AG10803 (cell line): ENCODE results near the gene SLC28A1.
"Not testable (repeated sequence)": the region's sequence is repeated elsewhere in the genome, so short reads cannot be mapped to it uniquely, and the experiment has no call there.

Source experiments
- DNase-seq: peaks from one replicate; pipeline ENCODE4 v3.0.0; 2010; ENCODE audit warnings: low read depth
- H3K4me3 ChIP-seq: 2 replicates; pipeline ENCODE4 v1.5.1; 2011; ENCODE audit warnings: mild to moderate bottlenecking, low read length, control low read depth
- TF ChIP-seq, protein P1 (sequence below): conservative IDR thresholded peaks from 2 replicates; pipeline ENCODE4 v1.5.1; 2011; ENCODE audit warnings: mild to moderate bottlenecking, low read length, control low read depth, inconsistent platforms

Gene SLC28A1

GRCh38 chr15:84869510-84869909, 15.0 kb upstream of the SLC28A1 start:
- no peak for DNase-seq
- TF ChIP-seq, protein P1, sequence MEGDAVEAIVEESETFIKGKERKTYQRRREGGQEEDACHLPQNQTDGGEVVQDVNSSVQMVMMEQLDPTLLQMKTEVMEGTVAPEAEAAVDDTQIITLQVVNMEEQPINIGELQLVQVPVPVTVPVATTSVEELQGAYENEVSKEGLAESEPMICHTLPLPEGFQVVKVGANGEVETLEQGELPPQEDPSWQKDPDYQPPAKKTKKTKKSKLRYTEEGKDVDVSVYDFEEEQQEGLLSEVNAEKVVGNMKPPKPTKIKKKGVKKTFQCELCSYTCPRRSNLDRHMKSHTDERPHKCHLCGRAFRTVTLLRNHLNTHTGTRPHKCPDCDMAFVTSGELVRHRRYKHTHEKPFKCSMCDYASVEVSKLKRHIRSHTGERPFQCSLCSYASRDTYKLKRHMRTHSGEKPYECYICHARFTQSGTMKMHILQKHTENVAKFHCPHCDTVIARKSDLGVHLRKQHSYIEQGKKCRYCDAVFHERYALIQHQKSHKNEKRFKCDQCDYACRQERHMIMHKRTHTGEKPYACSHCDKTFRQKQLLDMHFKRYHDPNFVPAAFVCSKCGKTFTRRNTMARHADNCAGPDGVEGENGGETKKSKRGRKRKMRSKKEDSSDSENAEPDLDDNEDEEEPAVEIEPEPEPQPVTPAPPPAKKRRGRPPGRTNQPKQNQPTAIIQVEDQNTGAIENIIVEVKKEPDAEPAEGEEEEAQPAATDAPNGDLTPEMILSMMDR: no peak
- no peak overlapping the region for H3K4me3 ChIP-seq

DNA sequence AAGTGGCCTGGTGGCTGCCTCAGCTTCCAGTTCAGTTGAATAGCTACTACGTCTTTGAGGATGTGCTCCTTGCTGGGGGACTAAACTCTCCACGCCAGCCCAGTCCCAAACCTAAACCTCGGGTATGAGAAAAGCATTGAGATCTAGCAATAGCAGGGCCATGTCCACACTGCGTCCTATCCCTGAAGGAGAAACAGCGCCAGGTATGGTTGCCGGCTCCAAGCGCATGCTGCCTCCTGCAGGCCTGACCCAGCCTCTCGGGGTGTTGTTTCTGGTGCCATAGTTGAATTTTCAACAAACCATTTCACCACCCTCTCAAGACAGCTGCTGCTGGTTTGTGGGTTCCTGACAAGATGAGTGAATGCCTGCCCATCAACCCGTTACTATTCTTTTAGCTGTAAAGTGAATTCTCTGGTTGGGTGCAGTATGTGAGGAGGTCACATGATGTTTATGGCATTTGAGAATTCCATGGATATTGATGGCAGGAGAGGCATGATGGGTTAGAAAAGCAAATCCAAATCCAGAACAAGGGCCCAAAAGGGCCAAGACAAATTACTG, 13.0 kb upstream of the SLC28A1 start:
- no peak for DNase-seq
- no peak overlapping the region for H3K4me3 ChIP-seq
- TF ChIP-seq, protein P1: no peak

- TF ChIP-seq, protein P1: no peak
- no peak overlapping the region for H3K4me3 ChIP-seq
- no peak for DNase-seq
These were observed 12.2 kb upstream of the SLC28A1 start for GRCh38 chr15:84872009-84872910.

DNA sequence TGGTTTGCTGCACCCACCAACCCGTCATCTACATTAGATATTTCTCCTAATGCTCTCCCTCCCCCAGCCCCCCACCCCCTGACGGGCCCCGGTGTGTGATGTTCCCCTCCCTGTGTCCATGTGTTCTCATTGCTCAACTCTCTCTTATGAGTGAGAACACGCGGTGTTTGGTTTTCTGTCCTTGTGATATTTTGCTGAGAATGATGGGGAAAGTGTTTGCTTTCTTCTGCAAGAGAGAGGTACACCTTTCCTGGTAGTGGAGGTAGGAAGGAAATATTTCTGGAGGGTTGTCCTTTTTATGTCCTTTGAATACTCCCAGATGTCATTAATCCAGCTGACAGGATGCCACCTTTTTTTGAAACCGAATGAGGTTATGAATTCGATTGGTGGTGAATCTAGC, 10.5 kb upstream of the SLC28A1 start:
- no peak for DNase-seq
- TF ChIP-seq, protein P1: no peak
- no peak overlapping the region for H3K4me3 ChIP-seq

DNA sequence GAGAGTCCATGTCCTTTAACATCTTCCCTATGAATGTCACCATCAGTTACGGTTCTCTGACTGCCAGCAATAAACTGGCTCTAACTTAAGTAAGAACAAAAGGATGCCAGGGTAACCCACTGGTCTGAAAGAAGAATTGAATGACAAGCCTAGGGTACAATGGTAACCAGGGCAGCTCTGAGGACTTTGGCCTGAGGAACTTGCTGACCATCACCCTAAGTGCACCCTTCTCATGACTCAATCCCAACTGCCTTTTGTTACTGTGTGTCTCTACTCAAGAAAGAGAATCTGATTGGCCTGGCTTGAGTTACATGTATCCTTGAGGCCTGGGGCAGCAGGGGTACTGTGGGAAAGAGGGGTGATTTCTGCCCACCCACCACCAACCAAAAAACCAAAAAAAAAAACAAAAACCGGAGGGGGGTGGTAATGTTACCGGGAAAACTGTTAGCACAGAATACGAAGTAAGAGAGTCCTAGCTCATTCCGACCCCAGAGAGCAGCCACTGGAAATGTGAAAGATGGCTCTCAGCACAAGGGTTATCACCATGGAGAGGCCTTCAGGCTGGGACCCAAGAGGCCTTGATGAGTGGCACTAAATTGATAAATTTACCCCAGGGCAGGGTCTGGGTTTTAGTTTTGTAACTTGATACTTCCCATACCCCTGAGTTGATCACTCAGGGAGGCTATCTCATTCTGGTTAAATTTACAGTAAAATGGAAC, 9.3 kb upstream of the SLC28A1 start:
- no peak overlapping the region for H3K4me3 ChIP-seq
- TF ChIP-seq, protein P1: no peak
- no peak for DNase-seq

DNA sequence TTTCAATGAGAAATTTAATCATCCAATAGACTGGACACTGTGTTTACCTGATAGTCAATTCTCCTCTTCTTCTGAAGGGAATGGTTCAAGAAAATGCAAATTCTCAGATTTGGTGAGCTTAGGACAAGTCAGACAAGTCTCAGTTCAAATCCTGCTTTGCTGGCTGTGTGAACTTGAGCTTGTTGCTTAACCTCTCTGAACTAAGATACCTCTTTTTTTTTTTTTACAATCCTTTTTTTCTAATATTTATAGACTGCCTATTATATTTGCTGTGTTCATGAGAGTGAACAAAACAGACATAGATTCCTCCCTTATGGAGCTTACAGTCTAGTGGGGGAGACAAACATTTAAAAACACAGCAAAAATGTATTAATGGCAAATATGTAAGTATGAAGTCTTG, 8.2 kb upstream of the SLC28A1 start:
- TF ChIP-seq, protein P1: no peak
- DNase-seq: no peak
- no peak overlapping the region for H3K4me3 ChIP-seq

- not testable (repeated sequence) for DNase-seq, H3K4me3 ChIP-seq
These were observed 6.8 kb upstream of the SLC28A1 start for GRCh38 chr15:84877701-84878100.
